HEK293T (cell line): ENCODE data around the gene FAM199X.

Experiments used
- BHLHE40 ChIP-seq: fragments of 450-650 bp; IDR thresholded peaks from 2 replicates; pipeline ENCODE4 v1.6.1; 2016; ENCODE audit warnings: mild to moderate bottlenecking, moderate library complexity, borderline replicate concordance
- ELF4 ChIP-seq: fragments of 450-650 bp; IDR thresholded peaks from 2 replicates; pipeline ENCODE4 v1.6.1; 2017; ENCODE audit warnings: antibody characterized with exemption
- FOXA1 ChIP-seq: fragments of 450-650 bp; IDR thresholded peaks from 2 replicates; pipeline ENCODE4 v1.6.1; 2016; ENCODE audit warnings: mild to moderate bottlenecking
- FOXM1 ChIP-seq: fragments of 450-650 bp; IDR thresholded peaks from 2 replicates; pipeline ENCODE4 v1.6.1; 2017; ENCODE audit warnings: mild to moderate bottlenecking, borderline replicate concordance
- HDGF ChIP-seq: fragments of 450-650 bp; IDR thresholded peaks from 2 replicates; pipeline ENCODE4 v1.6.1; 2017; ENCODE audit warnings: antibody characterized with exemption, borderline replicate concordance
- L3MBTL2 ChIP-seq: fragments of 450-650 bp; conservative IDR thresholded peaks from 2 replicates; pipeline ENCODE4 v1.6.1; 2016; ENCODE audit warnings: mild to moderate bottlenecking
- PKNOX1 ChIP-seq: fragments of 450-650 bp; IDR thresholded peaks from 2 replicates; pipeline ENCODE4 v1.6.1; 2016
- SP1 ChIP-seq: fragments of 450-650 bp; IDR thresholded peaks from 2 replicates; pipeline ENCODE4 v1.6.1; 2017
- SUZ12 ChIP-seq: fragments of 450-650 bp; IDR thresholded peaks from 2 replicates; pipeline ENCODE4 v1.6.1; 2016; ENCODE audit warnings: mild to moderate bottlenecking
- TARDBP ChIP-seq: fragments of 450-650 bp; IDR thresholded peaks from 2 replicates; pipeline ENCODE4 v1.6.1; 2016
- ZNF384 ChIP-seq: fragments of 450-650 bp; IDR thresholded peaks from 2 replicates; pipeline ENCODE4 v1.6.1; 2016

- TF ChIP-seq SUZ12 = no peak
- TF ChIP-seq SP1 = no peak
- TF ChIP-seq HDGF = no peak
- no peak for TF ChIP-seq BHLHE40
- no peak for TF ChIP-seq TARDBP
- no peak for TF ChIP-seq FOXA1
- TF ChIP-seq FOXM1 = no peak
- TF ChIP-seq PKNOX1 = no peak
- no peak for TF ChIP-seq ZNF384
- TF ChIP-seq ELF4 = no peak
- TF ChIP-seq L3MBTL2 = no peak
These were observed 6.5 kb downstream of the FAM199X start for GRCh38 chrX:104172788-104173187.
